ENCODE measurements around the gene PARS2. TPM values are rescaled to one million over a fixed set of nuclear protein-coding genes. Genes with fewer than 3 reads are reported as not detected.

Gene PARS2
- total RNA-seq, 1 donor = 5.6 TPM

- no peak for DNase-seq (ENCODE audit: low read depth)
- H3K4me3 ChIP-seq (ENCODE audit: low read depth, low read length) = no peak overlapping the region
- TF ChIP-seq CTCF (IDR thresholded peaks at IDR 0.05; ENCODE audit: insufficient read depth, low read depth, low read length) = no peak
Observed at GRCh38 chr1:54772951-54773350, 8.6 kb upstream of the PARS2 start.

- TF ChIP-seq CTCF (IDR thresholded peaks at IDR 0.05; ENCODE audit: insufficient read depth, low read depth, low read length) = no peak
- peak; percentile 14 for DNase-seq (ENCODE audit: low read depth)
- no peak overlapping the region for H3K4me3 ChIP-seq (ENCODE audit: low read depth, low read length)
Observed at GRCh38 chr1:54768093-54768492, 3.8 kb upstream of the PARS2 start.

- H3K4me3 ChIP-seq (ENCODE audit: low read depth, low read length) = no peak overlapping the region
- DNase-seq (ENCODE audit: low read depth) = no peak
- TF ChIP-seq CTCF (IDR thresholded peaks at IDR 0.05; ENCODE audit: insufficient read depth, low read depth, low read length) = no peak
Observed at GRCh38 chr1:54767526-54767925, 3.2 kb upstream of the PARS2 start.

GRCh38 chr1:54766726-54767125, 2.4 kb upstream of the PARS2 start:
- H3K4me3 ChIP-seq (ENCODE audit: low read depth, low read length) = no peak overlapping the region
- TF ChIP-seq CTCF (IDR thresholded peaks at IDR 0.05; ENCODE audit: insufficient read depth, low read depth, low read length) = no peak
- no peak for DNase-seq (ENCODE audit: low read depth)

- DNase-seq (ENCODE audit: low read depth) = no peak
- H3K4me3 ChIP-seq (ENCODE audit: low read depth, low read length) = peak overlapping the region; percentile 65
- TF ChIP-seq CTCF (IDR thresholded peaks at IDR 0.05; ENCODE audit: insufficient read depth, low read depth, low read length) = no peak
Observed at GRCh38 chr1:54764922-54765561, 719 bp upstream of the PARS2 start.

GRCh38 chr1:54763816-54764132, 549 bp downstream of the PARS2 start:
- TF ChIP-seq CTCF (IDR thresholded peaks at IDR 0.05; ENCODE audit: insufficient read depth, low read depth, low read length) = no peak
- H3K4me3 ChIP-seq (ENCODE audit: low read depth, low read length) = peak overlapping the region; percentile 92
- DNase-seq (ENCODE audit: low read depth) = no peak

GRCh38 chr1:54758678-54759348, 5.5 kb downstream of the PARS2 start:
- no peak for TF ChIP-seq CTCF (IDR thresholded peaks at IDR 0.05; ENCODE audit: insufficient read depth, low read depth, low read length)
- H3K4me3 ChIP-seq (ENCODE audit: low read depth, low read length) = no peak overlapping the region
- DNase-seq (ENCODE audit: low read depth) = no peak

Data from fibroblast of villous mesenchyme (primary cell).